Activated naive CD8-positive, alpha-beta T cell treated with anti-CD3 and anti-CD28 coated beads, Interleukin-2, amount 50 U/mL, for 16 hours (primary cell): ENCODE data around the gene FBXL17.
"Not testable (repeated sequence)": the region's sequence is repeated elsewhere in the genome, so short reads cannot be mapped to it uniquely, and the experiment has no call there.

Source experiments
- DNase-seq: peaks from one replicate; pipeline ENCODE4 v3.0.0-alpha.2; 2020; ENCODE audit warnings: low read depth, low spot score

FBXL17 gene

DNA sequence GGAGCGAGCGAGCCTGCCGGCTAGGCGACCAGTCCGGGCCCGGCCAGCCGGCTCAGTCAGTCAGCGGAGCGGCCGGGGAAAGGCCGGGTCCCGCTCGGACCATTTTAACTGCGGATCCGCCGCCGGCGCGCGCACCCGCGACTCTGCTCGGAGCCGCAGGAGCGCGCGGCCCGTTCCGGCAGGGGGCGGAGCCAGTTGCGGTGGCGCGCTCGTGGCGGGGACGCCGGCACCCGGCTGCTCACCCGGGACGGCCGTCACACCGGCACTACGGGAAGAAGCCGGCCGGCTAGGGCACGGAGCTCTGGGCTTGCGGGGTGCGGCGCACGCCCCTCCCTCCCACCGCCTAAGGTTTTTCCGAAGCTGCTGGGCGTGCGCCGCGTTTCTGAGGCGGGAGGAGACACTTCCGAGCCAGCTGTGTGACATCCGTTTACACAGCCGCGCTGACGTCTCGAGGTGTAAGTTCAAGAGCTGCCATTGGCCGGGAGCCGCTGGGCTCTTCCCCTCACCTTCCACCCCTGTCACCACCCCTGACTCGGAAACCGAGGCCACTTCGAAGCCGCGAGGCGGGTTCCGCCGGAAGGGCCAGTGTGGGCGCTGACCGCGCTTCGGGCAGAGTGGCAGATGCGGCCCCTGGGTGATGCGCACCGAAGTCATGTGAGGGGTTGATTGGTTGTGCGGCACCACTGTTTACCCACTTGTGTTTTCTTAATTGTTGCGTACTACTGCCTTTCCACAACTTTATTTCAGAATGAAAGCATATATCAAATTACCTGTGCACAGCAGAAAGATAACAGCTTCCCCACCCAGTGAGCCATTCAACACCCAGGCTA lies at the start of gene FBXL17:
Gene FBXL17, minus strand, starts transcription at position 145 of the 830 bp plus-strand sequence.
- peak; percentile 70 for DNase-seq

DNA sequence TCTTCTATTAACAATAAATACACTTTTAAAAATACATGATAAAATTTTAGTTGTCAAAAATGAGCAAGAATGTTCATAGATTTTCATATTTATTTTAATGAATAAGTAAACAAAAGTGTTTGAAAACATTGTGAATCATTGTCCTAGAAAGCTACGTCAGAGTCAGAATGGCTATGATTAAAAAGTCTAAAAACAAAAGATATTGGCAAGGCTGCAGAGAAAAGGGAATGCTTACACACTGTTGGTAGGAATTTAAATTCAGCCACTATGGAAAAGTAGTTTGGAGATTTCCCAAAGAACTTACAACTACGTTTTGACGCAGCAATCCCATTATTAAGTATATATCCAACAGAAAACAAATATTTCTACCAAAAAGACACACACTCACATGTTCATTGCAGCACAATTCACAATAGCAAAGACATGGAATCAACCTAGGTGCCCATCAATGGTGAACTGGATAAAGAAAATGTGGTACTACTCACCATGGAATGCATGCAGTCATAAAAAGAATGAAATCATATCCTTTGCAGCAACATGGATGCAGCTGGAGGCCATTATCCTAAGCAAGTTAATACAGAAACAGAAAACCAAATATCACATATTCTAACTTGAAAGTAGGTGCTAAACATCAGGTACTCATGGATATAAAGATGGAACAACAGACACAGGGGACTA lies 49.2 kb upstream of the FBXL17 start:
- DNase-seq: no peak

DNA sequence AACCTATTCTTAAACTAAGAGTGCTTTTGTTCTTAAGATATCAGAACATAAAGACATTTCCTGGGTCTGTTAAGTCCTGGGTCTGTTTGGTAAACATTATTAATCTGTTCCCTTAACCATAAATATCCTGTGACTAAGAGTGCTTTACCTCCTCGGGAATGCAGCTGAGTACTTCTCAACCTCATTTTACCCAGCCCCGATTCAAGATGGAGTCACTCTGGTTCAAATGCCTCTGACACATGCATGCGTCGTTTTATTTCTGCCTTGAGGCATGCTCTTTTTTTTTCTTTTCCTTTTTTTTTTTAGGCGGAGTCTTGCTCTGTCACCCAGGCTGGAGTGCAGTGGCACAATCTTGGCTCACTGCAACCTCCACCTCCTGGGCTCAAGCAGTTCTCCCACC lies 39.8 kb upstream of the FBXL17 start:
- DNase-seq: no peak

DNA sequence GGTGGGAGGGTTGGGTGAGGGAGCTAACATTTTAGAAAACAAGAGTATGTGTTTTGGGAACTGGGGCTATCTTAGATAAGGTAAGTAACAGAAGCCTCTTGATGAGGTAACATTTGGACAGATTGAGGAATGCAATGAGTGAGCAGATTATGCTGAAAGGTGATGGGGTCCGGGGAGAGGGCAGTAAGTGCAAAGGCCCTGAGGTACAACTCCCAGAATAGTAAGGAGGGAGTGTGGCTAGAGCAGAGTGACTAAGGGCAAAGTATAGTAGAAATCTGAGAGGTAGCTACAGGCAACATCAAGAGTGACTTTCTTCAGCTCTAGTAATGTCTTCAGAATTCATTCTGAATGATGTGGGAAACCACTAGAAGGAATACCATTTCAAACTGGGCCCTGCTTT lies 38.9 kb upstream of the FBXL17 start:
- no peak for DNase-seq

DNA sequence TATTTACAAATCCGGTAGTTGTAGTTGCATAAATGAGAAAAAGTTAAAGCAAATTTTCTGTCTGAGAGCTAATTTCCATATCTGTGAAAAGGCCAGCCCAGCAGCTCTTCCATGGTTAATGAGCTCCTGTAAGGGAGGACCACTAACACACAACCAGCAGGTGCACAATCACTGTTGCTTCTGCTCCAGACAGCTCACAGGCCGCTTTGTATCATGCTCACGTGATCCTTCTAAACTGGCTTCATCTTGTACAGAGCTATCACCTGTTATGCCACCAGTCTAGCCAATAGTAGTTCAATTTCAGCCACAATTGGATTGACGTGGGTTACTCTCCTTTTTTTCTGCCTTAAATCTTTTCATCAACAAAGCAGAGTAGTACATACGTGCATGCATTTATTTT lies 38.3 kb upstream of the FBXL17 start:
- DNase-seq: no peak

DNA sequence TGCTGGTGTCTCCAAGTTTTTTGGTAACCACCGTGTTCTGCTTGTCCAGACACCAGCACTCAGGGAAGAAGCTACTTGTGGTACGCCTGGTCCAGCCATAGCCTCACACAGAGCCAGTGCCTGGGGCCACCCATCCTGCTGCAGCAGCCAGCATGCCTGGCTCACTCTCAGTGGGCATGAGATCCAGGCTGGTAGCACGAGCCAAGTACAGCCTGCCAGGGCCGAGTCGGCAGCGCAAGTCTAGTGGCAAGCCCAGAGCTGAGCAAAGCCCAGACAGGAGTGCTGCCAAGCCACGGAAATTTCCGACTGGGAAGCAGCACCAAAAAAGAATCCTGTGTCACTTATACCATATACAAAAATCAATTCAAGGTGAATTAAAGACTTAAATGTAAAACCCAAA lies 36.3 kb upstream of the FBXL17 start:
- DNase-seq: no peak

DNA sequence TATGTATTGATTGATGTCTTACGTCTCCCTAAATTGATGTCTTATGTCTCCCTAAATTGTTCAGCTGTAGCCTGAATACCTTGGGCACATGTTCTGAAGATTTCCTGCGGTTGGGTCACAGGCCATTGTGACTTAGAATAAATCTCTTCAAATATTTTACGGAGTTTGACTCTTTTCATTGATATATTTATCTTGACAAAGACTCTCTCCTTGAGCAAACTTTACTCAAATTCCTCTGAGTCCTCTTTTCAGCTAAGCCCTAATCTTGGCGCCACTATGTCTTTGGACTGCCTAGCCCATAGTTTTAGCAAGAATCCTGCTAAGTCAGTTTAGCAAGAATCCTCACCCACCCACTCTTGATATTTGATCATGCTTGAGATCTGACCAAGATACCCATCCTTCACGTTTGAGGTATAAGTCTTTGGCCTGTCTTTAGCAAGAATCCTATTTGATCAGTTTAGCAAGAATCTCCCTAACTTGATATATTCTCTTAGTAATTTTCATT lies 35.3 kb upstream of the FBXL17 start:
- DNase-seq: no peak

DNA sequence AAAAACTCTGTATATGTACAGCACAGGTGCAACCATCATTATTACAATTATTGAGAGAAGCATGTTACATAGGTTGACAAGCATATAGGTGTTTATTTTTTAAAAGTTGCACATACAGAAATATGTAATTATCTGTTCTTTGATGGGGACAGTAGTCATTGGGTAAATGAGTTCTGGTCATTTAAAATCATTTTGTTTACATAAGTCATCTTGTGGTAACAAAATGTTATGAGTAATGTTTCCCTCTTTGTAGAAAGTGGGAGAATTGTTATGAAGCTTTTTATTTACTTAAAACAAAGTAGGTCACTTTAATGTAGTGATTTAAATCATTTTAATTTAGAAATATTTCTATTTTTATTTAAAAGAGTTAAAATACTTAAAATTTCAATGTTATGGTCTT lies 33.8 kb upstream of the FBXL17 start:
- DNase-seq: no peak

DNA sequence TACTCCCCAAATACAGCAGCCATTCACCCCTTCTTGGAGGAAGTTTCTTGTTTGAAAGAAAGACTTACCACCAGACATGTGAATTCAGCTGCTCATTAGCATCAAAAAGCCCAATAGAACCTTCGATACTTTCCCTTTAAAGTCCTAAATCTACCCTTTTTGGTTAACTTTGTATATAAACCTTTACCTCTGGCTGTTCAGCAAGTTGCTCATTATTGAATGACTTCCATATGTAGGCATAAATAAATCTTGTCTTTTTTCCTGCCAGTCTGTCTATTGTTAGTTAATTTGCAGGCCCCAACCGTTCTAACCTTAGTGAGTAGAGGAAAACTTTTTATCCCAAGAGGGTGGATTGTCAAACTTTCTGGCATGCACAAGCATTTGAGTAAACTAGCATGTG lies 27.9 kb upstream of the FBXL17 start:
- DNase-seq: no peak

DNA sequence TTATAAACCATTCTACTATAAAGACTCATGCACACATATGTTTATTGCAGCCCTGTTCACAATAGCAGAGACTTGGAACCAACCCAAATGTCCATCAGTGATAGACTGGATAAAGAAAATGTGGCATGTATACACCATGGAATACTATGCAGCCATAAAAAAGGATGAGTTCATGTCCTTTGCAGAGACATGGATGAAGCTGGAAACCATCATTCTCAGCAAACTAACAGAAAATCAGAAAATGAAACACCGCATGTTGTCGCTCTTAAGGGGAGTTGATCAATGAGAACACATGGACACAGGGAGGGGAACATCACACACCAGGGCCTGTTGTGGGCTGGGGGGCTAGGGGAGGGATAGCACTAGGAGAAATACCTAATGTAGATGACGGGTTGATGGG lies 23.3 kb upstream of the FBXL17 start:
- DNase-seq: not testable (repeated sequence)

DNA sequence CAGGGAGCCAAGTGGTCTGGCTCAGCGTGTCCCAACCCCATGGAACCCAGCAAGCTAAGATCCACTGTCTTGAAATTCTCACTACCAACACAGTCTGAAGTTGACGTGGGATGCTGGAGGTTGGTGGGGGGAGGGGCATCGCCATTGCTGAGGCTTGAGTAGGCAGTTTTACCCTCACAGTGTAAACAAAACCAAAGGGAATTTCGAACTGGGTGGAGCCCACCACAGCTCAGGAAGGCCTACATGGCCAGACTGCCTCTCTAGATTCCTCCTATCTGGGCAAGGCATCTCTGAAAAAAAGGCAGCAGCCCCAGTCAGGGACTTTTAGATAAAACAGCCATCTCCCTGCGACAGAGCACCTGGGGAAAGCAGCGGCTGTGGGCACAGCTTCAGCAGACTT lies 17.1 kb upstream of the FBXL17 start:
- no peak for DNase-seq

DNA sequence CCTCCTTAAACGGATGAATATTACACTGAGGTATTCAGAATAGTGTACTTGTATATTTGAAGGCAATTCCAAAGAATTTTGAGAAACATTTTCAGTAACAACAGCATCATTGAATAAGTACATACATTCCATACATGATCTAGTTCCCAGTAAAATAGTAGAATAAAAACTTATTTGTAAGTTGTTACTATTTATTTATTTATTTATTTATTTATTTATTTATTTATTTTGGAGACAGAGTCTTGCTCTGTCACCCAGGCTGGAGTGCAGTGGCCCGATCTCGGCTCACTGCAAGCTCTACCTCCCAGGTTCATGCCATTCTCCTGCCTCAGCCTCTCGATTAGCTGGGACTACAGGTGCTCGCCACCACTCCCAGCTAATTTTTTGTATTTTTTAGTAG lies 14.9 kb upstream of the FBXL17 start:
- DNase-seq: not testable (repeated sequence)

DNA sequence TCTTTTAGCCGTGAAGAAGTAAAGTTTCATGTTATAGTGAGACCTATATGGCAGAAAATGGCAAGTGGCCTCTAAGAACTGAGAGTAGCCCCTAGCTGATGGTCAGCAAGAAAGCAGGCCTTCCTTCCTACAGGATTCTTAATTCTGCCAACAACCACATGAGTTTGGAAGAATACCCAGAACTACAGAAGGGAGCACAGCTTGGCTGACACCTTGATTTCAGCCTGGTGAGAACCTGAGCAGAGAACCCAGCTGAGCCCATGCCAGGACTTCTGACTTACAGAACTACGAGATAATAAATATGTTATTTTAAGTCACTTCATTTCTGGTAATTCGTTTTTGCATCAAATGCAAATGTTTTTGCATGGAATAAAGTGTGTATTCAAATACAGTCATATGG lies 5.9 kb upstream of the FBXL17 start:
- no peak for DNase-seq

DNA sequence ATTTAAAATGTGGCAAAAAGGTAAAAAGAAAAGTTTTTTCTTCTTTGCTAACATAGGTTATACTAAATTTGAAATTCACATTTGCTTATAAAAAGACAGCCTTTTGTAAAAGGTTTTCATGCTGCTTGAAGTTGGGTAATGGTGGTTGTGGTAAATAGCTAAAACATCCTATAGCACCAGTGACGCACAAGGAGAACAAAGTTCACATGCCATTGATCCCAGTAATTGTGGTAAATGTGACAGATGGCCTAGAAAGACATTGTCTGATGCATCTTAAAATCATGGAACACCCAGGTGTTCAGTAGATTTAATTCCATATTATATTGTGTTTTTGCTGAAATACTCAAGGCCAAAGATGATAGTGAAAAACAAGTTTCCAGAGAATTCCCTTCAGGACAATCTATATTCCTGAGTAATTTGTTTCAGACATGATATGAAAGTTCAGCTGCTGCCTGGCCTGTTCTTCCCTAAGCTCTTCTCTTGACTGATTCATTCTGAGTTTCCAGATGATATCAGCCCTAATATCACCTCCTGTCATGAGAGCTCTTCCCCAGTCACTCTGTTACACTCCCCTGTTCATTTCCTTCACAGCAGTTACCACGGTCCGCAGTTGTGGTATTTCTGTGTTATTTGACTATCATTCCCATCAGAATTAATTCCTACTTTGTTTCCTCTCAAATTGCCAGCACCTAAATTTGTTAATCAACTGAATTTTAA lies 4.6 kb upstream of the FBXL17 start:
- no peak for DNase-seq

DNA sequence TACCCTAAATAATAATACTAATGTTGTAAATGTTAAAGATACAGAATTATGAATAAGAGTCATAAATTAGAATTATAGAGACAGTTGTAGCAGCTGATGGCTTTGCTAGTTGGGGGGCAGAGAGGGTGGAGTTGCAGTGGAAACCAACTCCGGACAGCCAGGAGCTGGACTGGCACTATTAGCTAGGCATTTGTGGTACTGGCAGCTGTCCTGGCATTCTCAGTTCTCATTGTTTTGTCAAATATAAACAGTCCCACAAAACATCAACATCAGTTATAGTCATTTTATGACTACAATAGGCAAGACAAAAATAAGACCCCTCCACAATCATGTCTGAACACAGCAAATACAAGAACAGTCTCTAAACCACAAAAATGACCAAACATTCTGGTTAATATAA lies 2.8 kb upstream of the FBXL17 start:
- DNase-seq: no peak

DNA sequence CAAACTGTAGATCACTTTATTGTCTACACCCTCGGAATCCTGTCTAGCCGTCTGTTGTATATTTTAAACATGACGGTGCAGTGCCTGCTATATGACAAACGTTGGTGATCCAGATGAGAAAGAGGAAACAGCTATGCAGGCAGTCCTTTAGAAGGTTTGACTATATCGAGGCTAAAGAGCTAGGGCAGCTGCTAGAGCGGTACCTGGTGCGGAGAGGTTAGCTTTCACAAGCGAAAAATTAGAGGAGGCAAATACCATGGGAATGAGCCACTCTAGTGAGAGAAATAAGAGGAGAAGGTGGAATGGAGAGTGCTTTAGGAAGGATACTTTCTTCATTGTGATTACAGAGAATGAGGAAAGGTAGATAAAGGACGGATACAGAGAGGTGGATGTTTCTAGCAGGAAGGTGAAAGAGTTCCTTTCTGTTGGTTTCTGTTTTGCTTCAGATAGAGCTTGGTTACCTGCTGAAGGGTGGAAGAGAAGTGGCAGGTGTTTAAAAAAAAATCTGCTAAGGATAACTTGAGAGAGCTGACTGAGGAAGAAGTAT lies 959 bp upstream of the FBXL17 start:
- DNase-seq: no peak

DNA sequence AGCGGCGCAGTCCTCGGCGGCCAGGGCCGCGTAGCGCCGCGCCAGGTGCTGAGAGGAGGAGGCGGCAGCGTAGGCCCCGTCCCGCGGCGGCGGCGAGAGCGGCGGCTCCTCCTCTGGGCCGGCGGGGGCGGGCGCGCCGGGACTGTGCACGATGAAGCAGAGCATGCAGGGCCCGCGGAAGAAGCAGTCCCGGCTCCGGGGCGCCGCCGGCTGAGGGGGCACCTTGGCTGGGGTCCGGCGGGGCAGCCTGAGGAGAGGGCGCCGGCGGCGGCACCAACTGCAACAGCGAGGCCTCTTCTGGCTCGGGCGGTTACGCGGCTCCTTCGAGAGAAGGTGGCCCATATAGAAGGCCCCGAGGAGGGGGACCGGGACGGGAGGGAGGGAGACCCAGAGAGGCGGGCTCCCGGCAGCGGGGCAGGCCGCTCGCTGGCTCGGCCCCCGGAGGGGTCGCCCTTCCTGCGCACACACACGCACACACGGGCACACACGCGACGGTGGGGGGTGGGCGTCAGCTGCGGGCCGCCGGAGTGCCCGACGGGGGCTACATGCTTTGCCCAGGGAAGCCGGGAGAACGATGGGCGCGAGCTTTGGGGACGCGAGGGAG lies 446 bp downstream of the FBXL17 start:
- DNase-seq: peak; percentile 44

DNA sequence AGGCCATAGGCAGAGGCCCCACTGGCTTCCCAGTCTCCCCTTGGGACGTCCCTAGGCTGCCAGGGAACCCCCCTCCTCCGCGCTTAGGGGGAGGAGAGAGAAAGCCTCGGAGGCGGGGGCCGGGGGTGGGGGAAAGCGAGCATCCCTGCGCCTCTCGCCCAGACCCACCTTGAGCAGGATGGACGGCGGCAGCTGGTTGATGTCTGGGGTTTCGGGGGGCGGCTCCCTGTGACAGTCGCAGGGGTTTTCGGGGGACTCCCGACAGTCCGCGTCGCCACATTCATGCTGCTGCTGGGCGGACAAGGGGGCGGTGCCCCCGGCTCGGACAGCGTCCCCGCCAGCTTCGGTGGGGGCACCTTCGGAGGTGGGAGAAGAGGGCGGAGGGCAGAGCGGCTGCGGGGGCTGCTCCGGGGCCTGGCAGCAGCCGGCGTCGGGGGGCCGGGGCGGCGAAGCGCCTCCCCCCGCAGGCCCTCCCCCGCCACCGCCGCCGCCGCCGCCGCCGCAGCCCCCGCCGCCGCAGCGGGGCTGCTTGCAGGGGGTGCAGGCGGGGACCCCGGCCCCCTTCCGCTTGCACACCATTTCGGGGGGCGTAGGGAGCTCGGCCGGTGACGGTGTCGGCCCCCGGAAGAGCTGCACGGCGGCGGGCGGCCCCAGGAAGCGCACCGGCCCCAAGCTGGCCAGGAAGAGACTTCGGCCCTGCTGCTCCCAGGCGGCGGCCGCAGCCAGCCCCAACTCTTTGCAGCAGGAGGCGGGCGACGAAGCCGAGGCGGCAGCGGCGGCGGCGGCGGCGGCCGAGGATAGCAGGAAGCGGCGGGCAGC lies 1.2 kb downstream of the FBXL17 start:
- peak; percentile 18 for DNase-seq

DNA sequence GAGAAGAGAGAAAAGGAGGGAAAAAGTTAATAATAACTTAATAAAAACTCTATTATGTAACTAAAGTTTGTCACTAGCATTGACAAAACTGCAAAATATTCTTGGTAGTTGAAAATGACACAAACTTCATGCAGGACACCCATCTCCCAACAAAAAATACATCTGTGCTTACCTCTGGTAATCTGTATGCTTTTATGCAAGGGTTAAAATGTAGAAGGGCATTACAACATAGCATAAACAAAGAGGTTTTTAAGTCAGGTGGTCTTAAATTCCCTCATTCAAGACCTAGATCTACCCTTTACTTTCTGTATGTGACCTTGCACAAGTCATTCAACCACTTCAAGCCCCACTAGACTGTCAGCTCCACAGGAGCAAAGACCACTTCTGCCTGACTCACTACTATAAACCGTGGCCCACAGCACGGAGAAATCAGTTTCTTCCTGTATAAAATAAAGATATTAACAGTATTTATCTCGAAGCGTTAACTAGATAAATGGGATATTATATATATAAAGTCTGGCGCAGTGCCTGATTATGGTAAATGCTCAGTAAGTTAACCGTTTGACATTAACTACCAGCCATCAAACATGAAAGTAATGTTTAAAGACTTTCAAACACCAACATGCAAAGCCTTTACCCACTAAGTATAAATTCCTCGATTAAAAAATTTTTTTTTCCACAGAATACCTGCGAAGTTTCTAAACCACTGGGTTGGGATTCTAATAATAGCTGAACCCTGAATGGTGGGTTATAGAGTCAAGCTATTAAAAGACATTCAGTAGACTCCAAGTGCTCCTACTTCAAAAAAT lies 2.0 kb downstream of the FBXL17 start:
- no peak for DNase-seq

DNA sequence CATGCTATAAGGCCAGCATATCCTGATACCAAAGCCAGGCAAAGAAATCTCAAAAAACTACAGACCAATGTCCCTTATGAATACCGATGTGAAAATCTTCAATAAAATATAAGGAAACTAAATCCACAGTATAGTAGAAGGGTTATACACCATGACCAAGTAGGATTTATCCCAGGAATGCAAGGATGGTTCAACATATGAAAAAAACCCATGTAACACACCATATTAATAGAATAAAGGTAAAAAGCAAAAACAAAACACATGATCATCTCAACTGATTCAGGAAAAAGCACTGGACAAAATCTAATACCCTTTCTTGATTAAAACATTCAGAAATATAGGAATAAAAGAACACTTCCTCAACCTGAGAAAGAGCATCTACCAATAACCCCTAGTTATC lies 6.1 kb downstream of the FBXL17 start:
- no peak for DNase-seq
